Endodermal cell (in vitro differentiated cells): Measurements from ENCODE around the gene ZNF546. TPM values are rescaled to one million over a fixed set of nuclear protein-coding genes. Genes with fewer than 3 reads are reported as not detected.
A peak's percentile ranks its signal among the peaks of the same experiment; 100 is the strongest.

Source experiments
- DNase-seq: peaks from one replicate; pipeline ENCODE4 v3.0.0-alpha.2; 2017
- H3K27ac ChIP-seq: 2 replicates; pipeline ENCODE4 v1.5.1; 2013; ENCODE audit warnings: mild to moderate bottlenecking, low read depth, low read length, moderate library complexity
- H3K27me3 ChIP-seq: 2 replicates; pipeline ENCODE4 v1.6.1; 2013; ENCODE audit warnings: mild to moderate bottlenecking, low read length, moderate library complexity; ENCODE audit not compliant: insufficient read depth, control insufficient read depth, poor library complexity, severe bottlenecking
- H3K36me3 ChIP-seq: 2 replicates; pipeline ENCODE4 v1.7.0; 2013; ENCODE audit warnings: mild to moderate bottlenecking, low read length, moderate library complexity; ENCODE audit not compliant: control insufficient read depth, insufficient read depth
- H3K4me1 ChIP-seq: one replicate; pipeline ENCODE4 v1.7.0; 2013; ENCODE audit warnings: low read length; ENCODE audit not compliant: control insufficient read depth, insufficient read depth
- H3K4me3 ChIP-seq: 2 replicates; pipeline ENCODE4 v1.5.1; 2013; ENCODE audit warnings: mild to moderate bottlenecking, low read length, moderate library complexity
- H3K9ac ChIP-seq: 2 replicates; pipeline ENCODE4 v1.6.1; 2013; ENCODE audit warnings: mild to moderate bottlenecking, low read length, moderate library complexity; ENCODE audit not compliant: poor library complexity, severe bottlenecking; ENCODE audit errors: extremely low read depth
- H3K9me3 ChIP-seq: 2 replicates; pipeline ENCODE4 v1.6.1; 2013; ENCODE audit warnings: mild to moderate bottlenecking, low read length, moderate library complexity; ENCODE audit not compliant: control insufficient read depth
- H3K27ac Mint-ChIP-seq: 2 replicates; pipeline ENCODE4 v1.8.0; 2020; ENCODE audit warnings: mixed read lengths
- H3K27me3 Mint-ChIP-seq: 2 replicates; pipeline ENCODE4 v1.8.0; 2021; ENCODE audit warnings: mild to moderate bottlenecking, mixed read lengths; ENCODE audit not compliant: insufficient read depth
- H3K36me3 Mint-ChIP-seq: 2 replicates; pipeline ENCODE4 v1.8.0; 2020; ENCODE audit warnings: low read depth, mixed read lengths
- H3K4me1 Mint-ChIP-seq: 2 replicates; pipeline ENCODE4 v1.8.0; 2020; ENCODE audit warnings: mixed read lengths
- H3K4me3 Mint-ChIP-seq: 2 replicates; pipeline ENCODE4 v1.8.0; 2020; ENCODE audit warnings: mild to moderate bottlenecking, moderate library complexity, mixed read lengths
- H3K9me3 Mint-ChIP-seq: 2 replicates; pipeline ENCODE4 v1.8.0; 2020; ENCODE audit warnings: mild to moderate bottlenecking, mixed read lengths
- WGBS, 2 experiments: methylation state at CpG; one replicate each; pipeline versions ENCODE4 v1.1.5 to v1.1.7; 2013; ENCODE audit warnings: missing lambda C conversion rate in 2 of 2, mixed read lengths in 1 of 2; ENCODE audit not compliant: insufficient coverage in 1 of 2, insufficient read length in 1 of 2; 5-methylcytosine and 5-hydroxymethylcytosine counted together
- total RNA-seq, 2 donors: library from RNA; stranded (reverse); fragmentation: NEBNext Ultra II Directional in 1 of 2; extraction: Animal tissue kit (Norgen Biotek cat#: 25700) in 1 of 2; gene quantifications; 2 replicates in 1 of 2; 3 replicates in 1 of 2; pipeline ENCODE4 v1.2.1, GENCODE V29; 2021
- TF ChIP-seq, protein P1 (sequence below): fragments of 200-600 bp; sonication (generic); conservative IDR thresholded peaks from 2 replicates; pipeline ENCODE4 v1.5.0; 2021; ENCODE audit warnings: antibody characterized with exemption, mild to moderate bottlenecking

The ZNF546 gene
- total RNA-seq, 2 donors from 2014 or later = 2.5 to 4.6 TPM

DNA sequence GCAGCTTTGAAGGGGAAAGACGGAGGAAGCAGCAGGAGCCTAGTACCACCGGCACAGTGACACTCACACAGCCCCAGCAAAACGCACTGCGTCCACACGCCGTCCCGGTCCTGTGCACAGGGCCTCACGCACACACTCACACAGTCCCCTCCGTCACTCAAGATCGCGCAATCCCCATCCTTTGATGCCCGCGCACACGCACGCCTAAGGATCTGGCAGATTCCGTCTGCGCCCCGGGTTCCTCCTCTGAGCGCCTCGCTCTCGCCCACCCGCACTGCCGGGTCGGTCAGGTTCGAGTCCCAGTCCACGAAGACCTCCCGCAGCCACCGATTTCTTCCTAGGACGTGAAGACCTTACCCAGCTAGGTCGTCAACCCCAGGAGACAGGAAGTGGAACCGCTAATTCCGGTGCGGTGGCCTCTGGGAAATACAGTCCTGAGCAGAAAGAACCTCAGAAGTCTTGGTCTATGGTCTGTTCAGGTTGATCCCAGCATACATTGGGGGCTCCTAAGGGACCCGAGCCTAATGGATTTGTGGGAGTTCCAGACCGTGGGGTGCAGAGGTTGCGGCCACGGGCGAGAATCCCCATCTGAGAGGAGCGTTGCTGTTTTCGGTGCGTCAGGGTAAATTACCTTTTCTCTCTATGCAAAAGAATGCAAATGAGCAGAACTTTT is 59.1 kb downstream of the ZNF546 start, which contains the start of gene ZNF780B:
Gene ZNF780B (minus strand): TSS at position 400 of the 673 bp plus-strand sequence. CDS start 5,899 bp downstream, outside the sequence.
- Histone ChIP-seq H3K4me1 (no peaks in the 10 kb centered on the region), H3K36me3 (peaks cover 7% of the 10 kb centered on the region), H3K9ac (peak within 1 kb of the TSS; percentile 75), H3K27ac (peak within 1 kb of the TSS; percentile 21), H3K27me3 (no peaks in the 10 kb centered on the region), H3K9me3 (peaks cover 58% of the 10 kb centered on the region), H3K4me3 (peak within 1 kb of the TSS; percentile 99)
- Mint-ChIP-seq H3K36me3 (peaks cover 33% of the 10 kb centered on the region), H3K27me3 (no peaks in the 10 kb centered on the region), H3K9me3 (peaks cover 29% of the 10 kb centered on the region), H3K4me3 (peak within 1 kb of the TSS; percentile 100), H3K4me1 (peaks cover 12% of the 10 kb centered on the region), H3K27ac (peak within 1 kb of the TSS; percentile 97)
- TF ChIP-seq, protein P1, sequence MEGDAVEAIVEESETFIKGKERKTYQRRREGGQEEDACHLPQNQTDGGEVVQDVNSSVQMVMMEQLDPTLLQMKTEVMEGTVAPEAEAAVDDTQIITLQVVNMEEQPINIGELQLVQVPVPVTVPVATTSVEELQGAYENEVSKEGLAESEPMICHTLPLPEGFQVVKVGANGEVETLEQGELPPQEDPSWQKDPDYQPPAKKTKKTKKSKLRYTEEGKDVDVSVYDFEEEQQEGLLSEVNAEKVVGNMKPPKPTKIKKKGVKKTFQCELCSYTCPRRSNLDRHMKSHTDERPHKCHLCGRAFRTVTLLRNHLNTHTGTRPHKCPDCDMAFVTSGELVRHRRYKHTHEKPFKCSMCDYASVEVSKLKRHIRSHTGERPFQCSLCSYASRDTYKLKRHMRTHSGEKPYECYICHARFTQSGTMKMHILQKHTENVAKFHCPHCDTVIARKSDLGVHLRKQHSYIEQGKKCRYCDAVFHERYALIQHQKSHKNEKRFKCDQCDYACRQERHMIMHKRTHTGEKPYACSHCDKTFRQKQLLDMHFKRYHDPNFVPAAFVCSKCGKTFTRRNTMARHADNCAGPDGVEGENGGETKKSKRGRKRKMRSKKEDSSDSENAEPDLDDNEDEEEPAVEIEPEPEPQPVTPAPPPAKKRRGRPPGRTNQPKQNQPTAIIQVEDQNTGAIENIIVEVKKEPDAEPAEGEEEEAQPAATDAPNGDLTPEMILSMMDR = no peak
- WGBS, 2 experiments = 0 to 1% methylated on average over 6 to 41 of the region's 41 CpGs
- peak; percentile 87 for DNase-seq

DNA sequence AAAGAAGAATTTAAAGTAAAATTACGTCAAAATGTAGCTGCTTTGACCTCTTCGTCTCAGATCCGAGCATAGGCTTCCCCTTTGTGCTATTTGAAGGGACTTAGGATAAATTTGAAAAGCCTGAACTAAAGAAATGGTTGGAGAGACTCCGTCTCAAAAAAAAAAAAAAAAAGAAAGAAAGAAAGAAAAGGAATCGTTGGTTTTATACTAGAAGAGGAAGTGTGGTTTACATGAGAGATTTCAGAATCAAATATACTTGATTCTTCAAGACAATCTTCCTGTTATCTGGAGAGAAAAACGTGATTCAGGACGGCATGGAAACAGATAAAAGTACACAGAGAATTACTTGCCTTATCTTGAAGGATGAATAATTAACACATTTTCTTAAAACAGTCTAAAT is 59.6 kb downstream of the ZNF546 start:
- H3K36me3 Mint-ChIP-seq = peaks cover 30% of the 10 kb centered on the region
- peak overlapping the region; percentile 99 for H3K4me3 ChIP-seq
- H3K27me3 Mint-ChIP-seq = no peaks in the 10 kb centered on the region
- no peaks in the 10 kb centered on the region for H3K27me3 ChIP-seq
- TF ChIP-seq, protein P1 = no peak
- peak overlapping the region; percentile 100 for H3K4me3 Mint-ChIP-seq
- no peak for DNase-seq
- peaks cover 1% of the 10 kb centered on the region for H3K36me3 ChIP-seq
- WGBS, 2 experiments = 18 to 23% methylated on average over 5 of the region's 7 CpGs
- H3K4me1 Mint-ChIP-seq = peaks cover 12% of the 10 kb centered on the region
- H3K9ac ChIP-seq = peak overlapping the region; percentile 75
- peak overlapping the region; percentile 97 for H3K27ac Mint-ChIP-seq
- peaks cover 56% of the 10 kb centered on the region for H3K9me3 ChIP-seq
- H3K9me3 Mint-ChIP-seq = peaks cover 29% of the 10 kb centered on the region
- no peaks in the 10 kb centered on the region for H3K4me1 ChIP-seq
- H3K27ac ChIP-seq = peak overlapping the region; percentile 21

DNA sequence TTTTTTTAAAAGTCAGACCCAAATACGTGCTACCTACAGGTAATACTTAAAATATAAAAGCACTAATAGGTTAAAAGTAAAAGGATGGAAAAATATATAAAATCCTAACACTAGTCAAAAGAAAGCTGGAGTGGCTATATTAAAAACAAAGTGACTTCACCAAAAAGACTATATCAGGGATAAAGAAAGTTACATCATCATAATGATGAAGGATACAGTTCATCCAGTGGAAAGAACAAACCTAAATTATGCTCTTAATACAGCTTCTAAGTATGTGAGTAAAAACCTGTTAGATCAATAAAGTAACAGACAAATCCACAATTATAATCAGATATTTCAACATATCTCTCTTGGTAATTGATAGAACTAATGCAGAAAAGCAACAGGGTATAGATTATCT is 60.3 kb downstream of the ZNF546 start:
- Histone ChIP-seq H3K27ac (no peak overlapping the region), H3K36me3 (no peaks in the 10 kb centered on the region), H3K27me3 (no peaks in the 10 kb centered on the region), H3K9me3 (peaks cover 56% of the 10 kb centered on the region), H3K9ac (no peak overlapping the region), H3K4me3 (peak overlapping the region; percentile 99), H3K4me1 (no peaks in the 10 kb centered on the region)
- Mint-ChIP-seq H3K27ac (no peak overlapping the region), H3K4me3 (peak overlapping the region; percentile 100), H3K9me3 (peaks cover 29% of the 10 kb centered on the region), H3K4me1 (peaks cover 12% of the 10 kb centered on the region), H3K36me3 (peaks cover 27% of the 10 kb centered on the region), H3K27me3 (no peaks in the 10 kb centered on the region)
- TF ChIP-seq, protein P1 = no peak
- no peak for DNase-seq
- no CpG with 5 or more reads among the region's 1 CpG for WGBS, 2 experiments
